Activated CD8-positive, alpha-beta T cell treated with anti-CD3 and anti-CD28 coated beads, Interleukin-2, amount 10 ng/mL, durations not matched to agents 7 days and 5 days (primary cell): ENCODE results near the gene MMRN2. TPM values are rescaled to one million over a fixed set of nuclear protein-coding genes. Genes with fewer than 3 reads are reported as not detected.

ENCODE experiments used
- ATAC-seq: fragments of 150-1000 bp; cut with Tn5 transposase; one replicate; pipeline ENCODE4 v1.10.0; 2021; ENCODE audit warnings: moderate library complexity
- CTCF ChIA-PET: fragments of 350-600 bp; sonication (Branson Sonifier 250); formaldehyde crosslinking; loops from one replicate; lab custom pipeline; 2021; ENCODE audit warnings: antibody characterized with exemption; lab: Charles Lee
- POLR2A ChIA-PET: fragments of 350-600 bp; sonication (Branson Sonifier 250); formaldehyde crosslinking; loops from one replicate; lab custom pipeline; 2021; ENCODE audit warnings: antibody characterized with exemption; lab: Charles Lee
- DNase-seq: peaks from one replicate; pipeline ENCODE4 v3.0.0-alpha.2; 2020
- H3K27ac Mint-ChIP-seq: one replicate; pipeline ENCODE4 v1.8.0; 2021; ENCODE audit warnings: mild to moderate bottlenecking, mixed read lengths
- H3K27me3 Mint-ChIP-seq: one replicate; pipeline ENCODE4 v1.8.0; 2021; ENCODE audit warnings: low read depth, mixed read lengths
- H3K36me3 Mint-ChIP-seq: one replicate; pipeline ENCODE4 v1.8.0; 2021; ENCODE audit warnings: low read depth, mixed read lengths
- H3K4me1 Mint-ChIP-seq: one replicate; pipeline ENCODE4 v1.8.0; 2021; ENCODE audit warnings: low read depth, mixed read lengths
- H3K4me3 Mint-ChIP-seq: one replicate; pipeline ENCODE4 v1.8.0; 2021; ENCODE audit warnings: mild to moderate bottlenecking, mixed read lengths
- H3K9me3 Mint-ChIP-seq: one replicate; pipeline ENCODE4 v1.8.0; 2022; ENCODE audit warnings: mixed read lengths; ENCODE audit not compliant: insufficient read depth
- total RNA-seq, 2 experiments: library from RNA; stranded (reverse); gene quantifications; one replicate each; pipeline ENCODE4 v1.2.3, GENCODE V29; 2021

MMRN2 gene
- total RNA-seq, 2 experiments from 2014 or later, result not detected

GRCh38 chr10:86888585-86889381 lies 68.6 kb downstream of the MMRN2 start:
- Mint-ChIP-seq H3K4me1 (peaks cover 6% of the 10 kb centered on the region), H3K36me3 (peaks cover 1% of the 10 kb centered on the region), H3K4me3 (no peak overlapping the region), H3K27me3 (no peaks in the 10 kb centered on the region), H3K27ac (no peak overlapping the region), H3K9me3 (no peaks in the 10 kb centered on the region)
- DNase-seq (no peak), ATAC-seq (peak; percentile 53)
- POLR2A ChIA-PET, result no interaction called here
- CTCF ChIA-PET, result interaction anchor here (0.9 to 1.9 kb wide), 4 partner anchors 11 to 200 kb away, joined by 3 to 11 read pairs (median 3); no protein-coding TSS in a partner anchor

Other genes starting within 250 kb of the MMRN2 start
- gene BMPR1A, start 201.0 kb downstream of the MMRN2 start, total RNA-seq, result 1 to 10 TPM; 8.0 to 9.8 TPM
- not detected for gene SNCG, start 984 bp upstream of the MMRN2 start, total RNA-seq
- not detected for gene ADIRF, start 10.9 kb upstream of the MMRN2 start, total RNA-seq
- gene FAM25A, start 62.7 kb upstream of the MMRN2 start, total RNA-seq, result not detected
- 10 to 100 TPM; 94.7 to 99.6 TPM for gene GLUD1, start 137.2 kb upstream of the MMRN2 start, total RNA-seq
- 10 to 100 TPM; 34.2 to 36.8 TPM for gene SHLD2, start 137.6 kb upstream of the MMRN2 start, total RNA-seq